Measurements from ENCODE around the gene BMP6. TPM values are rescaled to one million over a fixed set of nuclear protein-coding genes. Genes with fewer than 3 reads are reported as not detected.

The BMP6 gene
- polyA plus RNA-seq, 3 donors, result not detected

- no peak overlapping the region for H3K27ac ChIP-seq (ENCODE audit: low read depth in 1 of 2, low read length in 2 of 2)
- no peak overlapping the region for H3K9ac ChIP-seq (ENCODE audit: insufficient read depth, low read length, poor library complexity, severe bottlenecking)
- intact Hi-C loops (cut with micrococcal nuclease), result no loop called here
- no peaks in the 10 kb centered on the region for H3K9me3 ChIP-seq (replicated peaks in 1 of 2; ENCODE audit: control insufficient read depth in 1 of 2, insufficient read depth in 1 of 2, low read length in 2 of 2)
- H3K36me3 Mint-ChIP-seq, result no peaks in the 10 kb centered on the region
- H2AFZ ChIP-seq (ENCODE audit: insufficient read depth, low read depth, low read length, poor library complexity, severe bottlenecking), result no peak overlapping the region
- H3K27ac Mint-ChIP-seq, result no peak overlapping the region
- no peaks in the 10 kb centered on the region for H3K27me3 ChIP-seq (ENCODE audit: control insufficient read depth in 2 of 2, insufficient read depth in 2 of 2, low read length in 2 of 2)
- no peaks in the 10 kb centered on the region for H3K36me3 ChIP-seq (replicated peaks in 1 of 2; ENCODE audit: control insufficient read depth in 1 of 2, insufficient read depth in 2 of 2, low read length in 2 of 2)
- no peaks in the 10 kb centered on the region for H4K20me1 ChIP-seq (ENCODE audit: insufficient read depth, low read length)
- H3K27me3 Mint-ChIP-seq (ENCODE audit: low read depth in 3 of 3), result peaks cover 7 to 13% (median 8%) of the 10 kb centered on the region in 3 donors
- peaks cover 0 to 6% (median 0%) of the 10 kb centered on the region in 7 donors for H3K9me3 Mint-ChIP-seq
- H3K4me1 Mint-ChIP-seq, result no peaks in the 10 kb centered on the region
- no peaks in the 10 kb centered on the region for H3K79me2 ChIP-seq (ENCODE audit: insufficient read depth, low read length)
- H3K4me2 ChIP-seq (replicated peaks; ENCODE audit: extremely low read depth, low read length, poor library complexity, severe bottlenecking), result no peak overlapping the region
- TF ChIP-seq CTCF (IDR thresholded peaks at IDR 0.05), result no peak
- H3K4me3 Mint-ChIP-seq, result no peak overlapping the region
- WGBS (ENCODE audit: insufficient coverage), result 96% methylated on average over 3 of the region's 6 CpGs
- no peak for DNase-seq
- no peak overlapping the region for H3K4me3 ChIP-seq (replicated peaks in 1 of 3; ENCODE audit: low read depth in 2 of 3, low read length in 3 of 3)
- H3K4me1 ChIP-seq (ENCODE audit: control insufficient read depth in 1 of 2, insufficient read depth in 2 of 2, low read length in 2 of 2), result no peaks in the 10 kb centered on the region
Observed at GRCh38 chr6:7781240-7781639, 55.3 kb downstream of the BMP6 start.

DNA sequence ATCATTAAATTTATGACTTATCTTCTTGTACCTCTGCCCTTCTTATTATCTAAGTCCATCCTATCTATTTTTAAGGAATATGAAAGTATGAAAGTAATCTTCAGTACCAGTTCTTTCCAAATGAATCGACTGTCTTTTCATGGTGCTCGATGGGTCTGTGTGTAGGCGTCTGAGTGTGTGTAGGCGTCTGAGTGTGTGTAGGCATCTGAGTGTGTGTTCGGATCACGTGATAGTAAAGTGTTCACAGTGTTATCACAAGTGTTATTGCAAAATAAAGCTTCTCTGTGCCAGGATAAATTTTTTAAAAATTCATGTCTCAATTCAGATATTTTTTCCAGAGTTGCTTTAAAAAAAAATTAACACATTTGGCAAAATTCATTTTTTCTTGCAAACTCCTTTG lies 58.3 kb downstream of the BMP6 start:
- 93% methylated on average over 4 of the region's 6 CpGs for WGBS (ENCODE audit: insufficient coverage)
- Histone ChIP-seq H3K27me3 (ENCODE audit: control insufficient read depth in 2 of 2, insufficient read depth in 2 of 2, low read length in 2 of 2) (no peaks in the 10 kb centered on the region), H3K79me2 (ENCODE audit: insufficient read depth, low read length) (no peaks in the 10 kb centered on the region)

More for the DNA sequence above, 58.3 kb downstream of the BMP6 start:
- Histone ChIP-seq H3K9me3 (replicated peaks in 1 of 2; ENCODE audit: control insufficient read depth in 1 of 2, insufficient read depth in 1 of 2, low read length in 2 of 2) (no peaks in the 10 kb centered on the region), H3K4me1 (ENCODE audit: control insufficient read depth in 1 of 2, insufficient read depth in 2 of 2, low read length in 2 of 2) (no peaks in the 10 kb centered on the region), H3K9ac (ENCODE audit: insufficient read depth, low read length, poor library complexity, severe bottlenecking) (no peak overlapping the region), H3K4me3 (replicated peaks in 1 of 3; ENCODE audit: low read depth in 2 of 3, low read length in 3 of 3) (no peak overlapping the region), H2AFZ (ENCODE audit: insufficient read depth, low read depth, low read length, poor library complexity, severe bottlenecking) (no peak overlapping the region), H4K20me1 (ENCODE audit: insufficient read depth, low read length) (no peaks in the 10 kb centered on the region), H3K4me2 (replicated peaks; ENCODE audit: extremely low read depth, low read length, poor library complexity, severe bottlenecking) (no peak overlapping the region), H3K27ac (ENCODE audit: low read depth in 1 of 2, low read length in 2 of 2) (no peak overlapping the region), H3K36me3 (replicated peaks in 1 of 2; ENCODE audit: control insufficient read depth in 1 of 2, insufficient read depth in 2 of 2, low read length in 2 of 2) (no peaks in the 10 kb centered on the region)
- no peak for TF ChIP-seq CTCF (IDR thresholded peaks at IDR 0.05)
- Mint-ChIP-seq H3K27me3 (ENCODE audit: low read depth in 3 of 3) (peaks cover 6 to 13% (median 7%) of the 10 kb centered on the region in 3 donors), H3K36me3 (no peaks in the 10 kb centered on the region), H3K27ac (no peak overlapping the region), H3K9me3 (peaks cover 0 to 6% (median 0%) of the 10 kb centered on the region in 7 donors), H3K4me1 (no peaks in the 10 kb centered on the region), H3K4me3 (no peak overlapping the region)
- intact Hi-C loops (cut with micrococcal nuclease), result no loop called here
- no peak for DNase-seq

Measured in CD14-positive monocyte (primary cell).